Testis (tissue), 3 donors: ENCODE results near the gene SAP130. TPM values are rescaled to one million over a fixed set of nuclear protein-coding genes. Genes with fewer than 3 reads are reported as not detected.

Experiments used
- DNase-seq: peaks from one replicate; pipeline ENCODE4 v3.0.0-alpha.2; 2019
- H3K27ac ChIP-seq, 2 donors: fragments of 200-600 bp; sonication (generic); one replicate each; pipeline ENCODE4 v1.5.1; 2019
- H3K27me3 ChIP-seq: fragments of 200-600 bp; sonication (generic); one replicate; pipeline ENCODE4 v1.5.1; 2019
- H3K36me3 ChIP-seq: fragments of 200-600 bp; sonication (generic); one replicate; pipeline ENCODE4 v1.5.1; 2017; ENCODE audit warnings: low read depth; ENCODE audit errors: missing control alignments
- H3K4me1 ChIP-seq: fragments of 200-600 bp; sonication (generic); one replicate; pipeline ENCODE4 v1.5.1; 2019
- H3K4me3 ChIP-seq, 2 donors: fragments of 200-600 bp; sonication (generic); one replicate each; pipeline ENCODE4 v1.5.1; 2017 to 2019
- H3K9me3 ChIP-seq: fragments of 200-600 bp; sonication (generic); one replicate; pipeline ENCODE4 v1.5.1; 2017
- CTCF ChIP-seq, 3 experiments: fragments of 450-650 bp in 2 of 3; fragments of 200-600 bp in 1 of 3; sonication (generic) in 1 of 3; IDR thresholded peaks; one replicate each; pipeline ENCODE4 v1.5.1; 2016 to 2019; ENCODE audit warnings: antibody characterized with exemption in 3 of 3, mild to moderate bottlenecking in 2 of 3, moderate library complexity in 1 of 3
- POLR2A ChIP-seq: fragments of 450-650 bp; IDR thresholded peaks from one replicate; pipeline ENCODE4 v1.6.1; 2017; ENCODE audit warnings: antibody characterized with exemption, mild to moderate bottlenecking, moderate library complexity
- WGBS, 2 donors: methylation state at CpG; one replicate each; pipeline ENCODE4 v1.1.5; 2018; 5-methylcytosine and 5-hydroxymethylcytosine counted together
- intact Hi-C: fragments of 100-400 bp; cut with DNase I; formaldehyde crosslinking; loops from one replicate; pipeline ENCODE4 v1.15.1; 2023; ENCODE audit warnings: low total_unique reads
- polyA plus RNA-seq: library from polyadenylated mRNA; stranded (reverse); fragments of 350-450 nt; fragmentation: Illumina TruSeq; extraction: RNeasy Lipid Tissue Mini Kit (QIAGEN cat#74804); gene quantifications from one replicate; pipeline ENCODE4 v1.2.3, GENCODE V29; 2014; ENCODE audit warnings: low read depth, low replicate concordance; ENCODE audit not compliant: insufficient read depth
- total RNA-seq, 2 donors: library from RNA; depleted of rRNA; stranded (reverse); fragments of >200 nt; gene quantifications; one replicate each; pipeline ENCODE4 v1.2.3, GENCODE V29; 2016

SAP130 gene
- total and polyA plus RNA-seq, 3 donors from 2014 or later, result 82.4 to 129 (median 85.7) TPM

GRCh38 chr2:128053331-128053730 is 25.5 kb upstream of the SAP130 start:
- Histone ChIP-seq H3K27me3 (no peaks in the 10 kb centered on the region), H3K9me3 (no peaks in the 10 kb centered on the region), H3K27ac (no peak overlapping the region), H3K36me3 (no peaks in the 10 kb centered on the region), H3K4me3 (no peak overlapping the region), H3K4me1 (peaks cover 7% of the 10 kb centered on the region)
- intact Hi-C loops, result no loop called here
- TF ChIP-seq POLR2A, result no peak
- TF ChIP-seq CTCF (IDR thresholded peaks at IDR 0.05), result no peak
- WGBS, 2 donors, result 84 to 92% methylated on average over 12 of the region's 12 CpGs
- DNase-seq, result no peak

- whole genome bisulfite sequencing, 2 donors, result 89% methylated on average over 3 of the region's 3 CpGs
- DNase-seq, result no peak
- intact Hi-C loops, result no loop called here
- Histone ChIP-seq H3K9me3 (no peaks in the 10 kb centered on the region), H3K27ac (no peak overlapping the region), H3K36me3 (no peaks in the 10 kb centered on the region), H3K4me1 (no peaks in the 10 kb centered on the region), H3K27me3 (no peaks in the 10 kb centered on the region), H3K4me3 (no peak overlapping the region)
- TF ChIP-seq CTCF (IDR thresholded peaks at IDR 0.05) (no peak), POLR2A (no peak)
These were observed 15.2 kb upstream of the SAP130 start for GRCh38 chr2:128043041-128043440.

GRCh38 chr2:128041561-128041960 is 13.7 kb upstream of the SAP130 start:
- Histone ChIP-seq H3K27ac (no peak overlapping the region), H3K4me3 (no peak overlapping the region), H3K4me1 (no peaks in the 10 kb centered on the region), H3K9me3 (no peaks in the 10 kb centered on the region), H3K36me3 (no peaks in the 10 kb centered on the region), H3K27me3 (no peaks in the 10 kb centered on the region)
- intact Hi-C loops, result no loop called here
- TF ChIP-seq POLR2A (no peak), CTCF (IDR thresholded peaks at IDR 0.05) (no peak)
- WGBS, 2 donors, result 84 to 88% methylated on average over 3 of the region's 3 CpGs
- no peak for DNase-seq

GRCh38 chr2:128040166-128040771 is 12.4 kb upstream of the SAP130 start:
- H3K36me3 ChIP-seq, result no peaks in the 10 kb centered on the region
- DNase-seq, result no peak
- H3K4me1 ChIP-seq, result no peaks in the 10 kb centered on the region
- intact Hi-C loops, result no loop called here
- no peak for TF ChIP-seq POLR2A
- TF ChIP-seq CTCF (IDR thresholded peaks at IDR 0.05), result no peak
- 82 to 86% methylated on average over 8 of the region's 8 CpGs for WGBS, 2 donors
- H3K9me3 ChIP-seq, result no peaks in the 10 kb centered on the region
- no peak overlapping the region for H3K4me3 ChIP-seq
- no peaks in the 10 kb centered on the region for H3K27me3 ChIP-seq
- H3K27ac ChIP-seq, result no peak overlapping the region

- no peak for TF ChIP-seq CTCF (IDR thresholded peaks at IDR 0.05)
- TF ChIP-seq POLR2A, result no peak
- H3K36me3 ChIP-seq, result no peaks in the 10 kb centered on the region
- intact Hi-C loops, result no loop called here
- H3K4me1 ChIP-seq, result no peaks in the 10 kb centered on the region
- WGBS, 2 donors, result 83 to 94% methylated on average over 7 to 9 of the region's 9 CpGs
- no peaks in the 10 kb centered on the region for H3K9me3 ChIP-seq
- H3K4me3 ChIP-seq, result no peak overlapping the region
- H3K27ac ChIP-seq, result no peak overlapping the region
- no peak for DNase-seq
- no peaks in the 10 kb centered on the region for H3K27me3 ChIP-seq
These were observed 11.7 kb upstream of the SAP130 start for GRCh38 chr2:128039535-128039934.
